22Rv1 (cell line): Measurements from ENCODE around the gene RET.

Experiments
- ZFX ChIP-seq: fragments of 450-650 bp; IDR thresholded peaks from 2 replicates; pipeline ENCODE4 v1.6.1; 2017; ENCODE audit warnings: antibody characterized with exemption, borderline replicate concordance
- TF ChIP-seq, protein P1 (sequence below): fragments of 450-650 bp; IDR thresholded peaks from 2 replicates; pipeline ENCODE4 v1.5.1; 2017; ENCODE audit warnings: mild to moderate bottlenecking

DNA sequence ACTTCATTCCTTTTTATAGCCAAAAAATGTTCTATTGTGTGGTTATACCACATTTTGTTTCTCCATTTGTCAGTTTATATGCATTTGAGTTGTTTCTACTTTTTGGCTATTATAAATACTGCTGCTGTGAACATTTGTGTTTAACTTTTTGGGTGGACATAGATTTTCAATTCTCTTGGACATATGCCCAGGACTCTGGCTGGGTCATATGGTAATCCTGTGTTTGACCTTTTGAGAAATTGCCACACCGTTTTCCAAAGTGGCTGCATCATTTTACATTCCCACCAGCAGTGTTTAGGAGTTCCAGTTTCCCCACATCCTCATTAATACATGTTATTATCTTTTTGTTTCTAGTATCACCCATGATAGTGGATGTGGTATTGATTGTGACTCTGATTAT, 100.7 kb downstream of the RET start:
- TF ChIP-seq, protein P1, sequence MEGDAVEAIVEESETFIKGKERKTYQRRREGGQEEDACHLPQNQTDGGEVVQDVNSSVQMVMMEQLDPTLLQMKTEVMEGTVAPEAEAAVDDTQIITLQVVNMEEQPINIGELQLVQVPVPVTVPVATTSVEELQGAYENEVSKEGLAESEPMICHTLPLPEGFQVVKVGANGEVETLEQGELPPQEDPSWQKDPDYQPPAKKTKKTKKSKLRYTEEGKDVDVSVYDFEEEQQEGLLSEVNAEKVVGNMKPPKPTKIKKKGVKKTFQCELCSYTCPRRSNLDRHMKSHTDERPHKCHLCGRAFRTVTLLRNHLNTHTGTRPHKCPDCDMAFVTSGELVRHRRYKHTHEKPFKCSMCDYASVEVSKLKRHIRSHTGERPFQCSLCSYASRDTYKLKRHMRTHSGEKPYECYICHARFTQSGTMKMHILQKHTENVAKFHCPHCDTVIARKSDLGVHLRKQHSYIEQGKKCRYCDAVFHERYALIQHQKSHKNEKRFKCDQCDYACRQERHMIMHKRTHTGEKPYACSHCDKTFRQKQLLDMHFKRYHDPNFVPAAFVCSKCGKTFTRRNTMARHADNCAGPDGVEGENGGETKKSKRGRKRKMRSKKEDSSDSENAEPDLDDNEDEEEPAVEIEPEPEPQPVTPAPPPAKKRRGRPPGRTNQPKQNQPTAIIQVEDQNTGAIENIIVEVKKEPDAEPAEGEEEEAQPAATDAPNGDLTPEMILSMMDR = no peak
- TF ChIP-seq ZFX = no peak
